GM18526 (cell line): ENCODE results near the gene HBQ1.
"Not testable (repeated sequence)": the region's sequence is repeated elsewhere in the genome, so short reads cannot be mapped to it uniquely, and the experiment has no call there.

Experiments
- POLR2A ChIP-seq: IDR thresholded peaks from 3 replicates; pipeline ENCODE4 v1.6.1; 2011; ENCODE audit not compliant: insufficient read length; ENCODE audit errors: extremely low read depth

Gene HBQ1

DNA sequence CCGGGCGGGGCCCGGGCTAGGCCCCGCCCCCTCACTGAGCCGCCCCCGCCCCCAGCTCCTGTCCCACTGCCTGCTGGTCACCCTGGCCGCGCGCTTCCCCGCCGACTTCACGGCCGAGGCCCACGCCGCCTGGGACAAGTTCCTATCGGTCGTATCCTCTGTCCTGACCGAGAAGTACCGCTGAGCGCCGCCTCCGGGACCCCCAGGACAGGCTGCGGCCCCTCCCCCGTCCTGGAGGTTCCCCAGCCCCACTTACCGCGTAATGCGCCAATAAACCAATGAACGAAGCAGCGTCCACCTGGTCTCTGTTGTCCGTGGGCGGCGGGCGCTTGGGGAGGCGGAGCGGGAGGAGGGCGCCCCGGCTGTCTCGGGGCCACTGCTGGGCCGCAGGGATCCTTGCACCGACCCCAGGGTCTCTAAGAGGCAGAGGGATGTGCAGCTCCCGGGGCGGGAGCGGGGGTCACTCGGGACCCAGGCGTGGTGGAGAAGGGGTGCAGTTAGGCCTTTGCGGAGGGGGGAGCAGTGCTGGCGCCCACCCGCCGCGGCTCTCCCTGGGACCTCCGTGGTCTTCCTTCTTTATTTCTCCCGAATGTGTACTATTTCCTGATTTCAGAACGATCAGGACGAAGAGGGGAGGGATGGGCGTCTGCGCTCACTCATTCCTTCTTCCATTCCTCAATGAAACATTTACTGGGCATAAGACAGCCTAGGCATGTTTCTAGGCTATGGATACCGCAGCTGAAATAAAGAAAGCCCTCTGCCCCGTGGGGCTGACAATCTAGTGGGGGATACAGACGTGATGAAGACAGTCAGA lies 25.8 kb upstream of the HBQ1 start:
- no peak for TF ChIP-seq POLR2A

GRCh38 chr16:155031-155398 lies 25.2 kb upstream of the HBQ1 start:
- no peak for TF ChIP-seq POLR2A

- TF ChIP-seq POLR2A = no peak
Observed at GRCh38 chr16:159136-159849, 21.0 kb upstream of the HBQ1 start.

- TF ChIP-seq POLR2A = no peak
Observed at GRCh38 chr16:160691-161190, 19.5 kb upstream of the HBQ1 start.

DNA sequence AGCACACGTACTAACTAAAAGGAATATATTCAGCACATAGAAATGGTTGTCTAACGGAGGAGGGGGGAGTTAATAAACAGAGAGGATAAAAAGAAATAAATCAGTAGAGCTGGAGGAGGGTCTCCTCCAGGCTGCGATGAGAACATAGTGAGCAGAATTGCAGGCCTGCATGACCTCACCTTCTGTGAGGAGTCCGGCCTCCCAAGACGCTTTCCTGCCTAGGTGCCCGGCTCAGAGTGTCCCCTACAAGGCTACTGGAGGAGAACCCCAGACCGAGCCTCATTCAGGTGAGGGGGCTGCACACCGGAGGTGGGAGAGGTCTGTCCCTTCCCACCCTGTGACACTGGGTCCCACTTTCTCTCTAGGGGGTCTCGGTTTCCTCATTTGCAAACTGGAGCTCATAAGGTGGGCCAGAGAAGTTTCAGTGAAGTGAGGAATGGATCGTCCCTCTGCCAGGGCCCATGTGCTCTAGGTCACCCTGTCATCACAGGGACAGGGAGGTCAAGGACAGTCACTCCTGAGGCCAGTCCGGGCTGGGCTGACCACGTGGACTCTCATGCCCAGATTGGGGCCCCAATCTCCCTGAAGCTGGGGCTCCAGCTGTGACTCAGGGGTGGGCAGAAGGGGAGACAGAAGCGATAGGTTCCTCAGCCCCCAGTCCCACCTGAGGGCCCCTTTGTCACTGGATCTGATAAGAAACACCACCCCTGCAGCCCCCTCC lies 17.8 kb upstream of the HBQ1 start:
- no peak for TF ChIP-seq POLR2A

DNA sequence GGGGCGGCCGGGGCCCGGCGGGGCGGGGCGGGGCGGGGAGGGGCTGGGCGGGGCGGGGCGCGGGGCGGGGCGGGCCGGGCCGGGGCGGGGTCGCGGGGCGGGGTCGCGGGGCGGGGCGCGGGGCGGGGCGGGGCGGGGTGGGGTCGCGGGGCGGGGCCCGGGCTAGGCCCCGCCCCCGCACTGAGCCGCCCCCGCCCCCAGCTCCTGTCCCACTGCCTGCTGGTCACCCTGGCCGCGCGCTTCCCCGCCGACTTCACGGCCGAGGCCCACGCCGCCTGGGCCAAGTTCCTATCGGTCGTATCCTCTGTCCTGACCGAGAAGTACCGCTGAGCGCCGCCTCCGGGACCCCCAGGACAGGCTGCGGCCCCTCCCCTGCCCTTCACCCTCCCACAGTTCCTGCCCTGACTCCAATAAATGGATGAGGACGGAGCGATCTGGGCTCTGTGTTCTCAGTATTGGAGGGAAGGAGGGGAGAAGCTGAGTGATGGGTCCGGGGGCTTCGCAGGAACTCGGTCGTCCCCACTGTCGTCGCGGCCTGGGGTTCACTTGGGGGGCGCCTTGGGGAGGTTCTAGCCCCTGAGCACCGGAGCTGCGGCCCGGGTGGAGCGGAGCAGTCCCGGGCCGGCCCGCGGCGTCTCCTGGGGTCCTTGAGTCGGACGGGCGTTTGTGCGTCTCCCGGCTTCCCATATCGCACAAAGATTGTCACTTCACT lies 15.3 kb upstream of the HBQ1 start:
- TF ChIP-seq POLR2A = no peak

DNA sequence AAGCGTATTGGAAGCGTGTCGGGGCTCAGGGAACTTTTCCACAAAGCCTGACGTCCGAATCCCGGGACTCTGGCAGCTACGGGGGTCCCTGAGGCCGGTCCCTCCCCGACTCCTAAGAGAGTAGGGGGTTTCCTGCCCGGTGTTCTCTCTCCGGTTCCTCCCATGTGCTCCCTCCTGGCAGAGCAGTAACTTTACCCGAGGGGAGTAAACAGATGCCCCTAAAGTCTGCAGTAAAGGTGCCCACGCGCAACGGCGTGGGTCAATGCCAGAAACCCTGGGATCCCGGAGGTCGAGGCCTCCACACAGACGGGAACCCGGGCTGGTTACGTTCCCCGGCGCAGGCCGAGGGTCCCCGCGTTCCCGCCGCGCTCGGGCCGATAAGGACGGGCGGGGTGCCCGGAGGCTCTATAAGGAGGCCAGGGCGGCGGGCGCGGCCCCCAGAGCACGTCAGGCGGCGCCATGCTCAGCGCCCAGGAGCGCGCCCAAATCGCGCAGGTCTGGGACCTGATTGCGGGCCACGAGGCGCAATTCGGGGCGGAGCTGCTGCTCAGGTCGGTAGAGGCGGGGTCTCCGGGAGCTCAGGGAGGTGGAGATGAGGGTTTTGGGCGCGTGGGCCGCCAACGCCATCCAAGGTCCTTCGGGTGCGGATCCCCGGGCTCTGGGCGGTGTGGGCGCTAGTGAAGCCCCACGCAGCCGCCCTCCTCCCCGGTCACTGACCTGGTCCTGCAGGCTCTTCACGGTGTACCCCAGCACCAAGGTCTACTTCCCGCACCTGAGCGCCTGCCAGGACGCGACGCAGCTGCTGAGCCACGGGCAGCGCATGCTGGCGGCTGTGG lies 14.5 kb upstream of the HBQ1 start, which contains the start of gene HBM:
Gene HBM (plus strand): TSS at position 440 of the 836 bp plus-strand sequence. CDS start 20 bp downstream, at position 460.
- TF ChIP-seq POLR2A = no peak

DNA sequence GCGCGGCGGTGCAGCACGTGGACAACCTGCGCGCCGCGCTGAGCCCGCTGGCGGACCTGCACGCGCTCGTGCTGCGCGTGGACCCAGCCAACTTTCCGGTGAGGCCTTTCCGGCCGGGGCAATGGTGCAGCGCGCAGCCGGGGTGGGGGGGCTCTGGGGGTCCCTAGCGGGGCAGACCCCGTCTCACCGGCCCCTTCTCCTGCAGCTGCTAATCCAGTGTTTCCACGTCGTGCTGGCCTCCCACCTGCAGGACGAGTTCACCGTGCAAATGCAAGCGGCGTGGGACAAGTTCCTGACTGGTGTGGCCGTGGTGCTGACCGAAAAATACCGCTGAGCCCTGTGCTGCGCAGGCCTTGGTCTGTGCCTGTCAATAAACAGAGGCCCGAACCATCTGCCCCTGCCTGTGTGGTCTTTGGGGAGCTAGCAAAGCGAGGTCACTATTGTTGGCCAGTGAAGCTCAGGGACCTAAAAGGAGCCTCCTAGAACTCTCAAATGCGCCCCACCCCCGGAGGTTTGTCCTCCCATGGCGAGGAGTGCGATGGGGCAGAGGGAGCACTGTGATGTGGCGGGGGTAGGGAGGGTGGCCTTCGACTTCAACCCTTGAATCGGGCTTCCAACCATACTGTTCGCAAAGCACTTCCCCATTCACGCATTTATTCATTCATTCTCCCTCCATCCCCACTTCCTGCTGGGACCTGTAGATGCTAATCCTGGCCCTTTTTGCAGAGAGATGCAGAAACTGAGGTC lies 13.7 kb upstream of the HBQ1 start:
- no peak for TF ChIP-seq POLR2A

- no peak for TF ChIP-seq POLR2A
Observed at GRCh38 chr16:167122-167690, 13.1 kb upstream of the HBQ1 start.

DNA sequence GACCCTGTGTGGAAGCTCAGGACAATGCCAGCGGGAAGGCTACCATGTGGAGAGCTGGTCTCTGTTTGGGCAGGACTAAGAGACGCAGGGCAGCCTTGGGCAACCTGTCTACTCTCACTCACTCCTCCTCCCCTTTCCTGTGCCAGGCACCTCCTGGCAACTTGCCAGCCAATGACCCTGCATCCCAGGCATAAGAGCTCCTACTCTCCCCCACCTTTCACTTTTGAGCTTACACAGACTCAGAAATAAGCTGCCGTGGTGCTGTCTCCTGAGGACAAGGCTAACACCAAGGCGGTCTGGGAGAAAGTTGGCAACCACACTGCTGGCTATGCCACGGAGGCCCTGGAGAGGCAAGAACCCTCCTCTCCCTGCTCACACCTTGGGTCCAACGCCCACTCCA lies 11.8 kb upstream of the HBQ1 start:
- TF ChIP-seq POLR2A = no peak

GRCh38 chr16:169014-169413 lies 11.2 kb upstream of the HBQ1 start:
- TF ChIP-seq POLR2A = no peak

DNA sequence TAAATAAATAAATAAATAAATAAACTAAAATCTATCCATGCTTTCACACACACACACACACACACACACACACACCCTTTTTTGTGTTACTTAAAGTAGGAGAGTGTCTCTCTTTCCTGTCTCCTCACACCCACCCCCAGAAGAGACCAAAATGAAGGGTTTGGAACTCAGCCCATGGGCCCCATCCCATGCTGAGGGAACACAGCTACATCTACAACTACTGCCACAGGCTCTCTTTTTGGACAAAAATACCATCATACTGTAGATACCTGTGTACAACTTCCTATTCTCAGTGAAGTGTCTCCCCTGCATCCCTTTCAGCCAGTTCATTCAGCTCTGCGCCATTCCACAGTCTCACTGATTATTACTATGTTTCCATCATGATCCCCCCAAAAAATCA lies 9.5 kb upstream of the HBQ1 start:
- TF ChIP-seq POLR2A = no peak

GRCh38 chr16:172374-172941 lies 7.8 kb upstream of the HBQ1 start, which contains the start of gene HBA2:
TSS of gene HBA2 (plus strand) at chr16:172876. CDS start at chr16:172913, 37 bp downstream.
- TF ChIP-seq POLR2A = not testable (repeated sequence)
